ENCODE data around the gene CD86.

The CD86 gene

GRCh38 chr3:122080207-122080587, 25.0 kb downstream of the CD86 start:
- H3K36me3 ChIP-seq (ENCODE audit: control insufficient read depth, low read depth, low read length), result no peaks in the 10 kb centered on the region
- no peaks in the 10 kb centered on the region for H3K27me3 ChIP-seq (ENCODE audit: control insufficient read depth, insufficient read depth, low read length)
- H3K9ac ChIP-seq (ENCODE audit: low read length), result no peak overlapping the region
- no peak overlapping the region for H3K4me3 ChIP-seq (ENCODE audit: low read length)
- H3K9me3 ChIP-seq (ENCODE audit: control insufficient read depth, low read depth, low read length), result no peaks in the 10 kb centered on the region
- no peak overlapping the region for H3K27ac ChIP-seq (ENCODE audit: low read length)
- no peaks in the 10 kb centered on the region for H3K4me1 ChIP-seq (ENCODE audit: control insufficient read depth, low read depth, low read length)

- no peaks in the 10 kb centered on the region for H3K4me1 ChIP-seq (ENCODE audit: control insufficient read depth, low read depth, low read length)
- H3K27me3 ChIP-seq (ENCODE audit: control insufficient read depth, insufficient read depth, low read length), result no peaks in the 10 kb centered on the region
- H3K27ac ChIP-seq (ENCODE audit: low read length), result no peak overlapping the region
- H3K9me3 ChIP-seq (ENCODE audit: control insufficient read depth, low read depth, low read length), result no peaks in the 10 kb centered on the region
- H3K4me3 ChIP-seq (ENCODE audit: low read length), result no peak overlapping the region
- H3K36me3 ChIP-seq (ENCODE audit: control insufficient read depth, low read depth, low read length), result no peaks in the 10 kb centered on the region
- no peak overlapping the region for H3K9ac ChIP-seq (ENCODE audit: low read length)
These were observed 26.5 kb downstream of the CD86 start for GRCh38 chr3:122081543-122082247.

- no peaks in the 10 kb centered on the region for H3K27me3 ChIP-seq (ENCODE audit: control insufficient read depth, insufficient read depth, low read length)
- no peaks in the 10 kb centered on the region for H3K4me1 ChIP-seq (ENCODE audit: control insufficient read depth, low read depth, low read length)
- no peaks in the 10 kb centered on the region for H3K36me3 ChIP-seq (ENCODE audit: control insufficient read depth, low read depth, low read length)
- no peak overlapping the region for H3K27ac ChIP-seq (ENCODE audit: low read length)
- no peak overlapping the region for H3K9ac ChIP-seq (ENCODE audit: low read length)
- no peaks in the 10 kb centered on the region for H3K9me3 ChIP-seq (ENCODE audit: control insufficient read depth, low read depth, low read length)
- no peak overlapping the region for H3K4me3 ChIP-seq (ENCODE audit: low read length)
These were observed 27.2 kb downstream of the CD86 start for GRCh38 chr3:122082357-122082756.

- Histone ChIP-seq H3K27me3 (ENCODE audit: control insufficient read depth, insufficient read depth, low read length) (no peaks in the 10 kb centered on the region), H3K36me3 (ENCODE audit: control insufficient read depth, low read depth, low read length) (no peaks in the 10 kb centered on the region), H3K4me1 (ENCODE audit: control insufficient read depth, low read depth, low read length) (no peaks in the 10 kb centered on the region), H3K9me3 (ENCODE audit: control insufficient read depth, low read depth, low read length) (no peaks in the 10 kb centered on the region), H3K27ac (ENCODE audit: low read length) (no peak overlapping the region), H3K4me3 (ENCODE audit: low read length) (no peak overlapping the region), H3K9ac (ENCODE audit: low read length) (no peak overlapping the region)
These were observed 29.6 kb downstream of the CD86 start for GRCh38 chr3:122084799-122085198.

- Histone ChIP-seq H3K9me3 (ENCODE audit: control insufficient read depth, low read depth, low read length) (no peaks in the 10 kb centered on the region), H3K9ac (ENCODE audit: low read length) (no peak overlapping the region), H3K4me1 (ENCODE audit: control insufficient read depth, low read depth, low read length) (no peaks in the 10 kb centered on the region)
These were observed 30.5 kb downstream of the CD86 start for GRCh38 chr3:122085673-122086072.

GRCh38 chr3:122088531-122088930, 33.4 kb downstream of the CD86 start:
- Histone ChIP-seq H3K4me3 (ENCODE audit: low read length) (no peak overlapping the region), H3K4me1 (ENCODE audit: control insufficient read depth, low read depth, low read length) (no peaks in the 10 kb centered on the region), H3K36me3 (ENCODE audit: control insufficient read depth, low read depth, low read length) (no peaks in the 10 kb centered on the region), H3K9me3 (ENCODE audit: control insufficient read depth, low read depth, low read length) (no peaks in the 10 kb centered on the region), H3K9ac (ENCODE audit: low read length) (no peak overlapping the region), H3K27me3 (ENCODE audit: control insufficient read depth, insufficient read depth, low read length) (no peaks in the 10 kb centered on the region), H3K27ac (ENCODE audit: low read length) (no peak overlapping the region)

More at GRCh38 chr3:122085673-122086072, 30.5 kb downstream of the CD86 start:
- no peaks in the 10 kb centered on the region for H3K27me3 ChIP-seq (ENCODE audit: control insufficient read depth, insufficient read depth, low read length)
- H3K27ac ChIP-seq (ENCODE audit: low read length), result no peak overlapping the region
- H3K4me3 ChIP-seq (ENCODE audit: low read length), result no peak overlapping the region
- H3K36me3 ChIP-seq (ENCODE audit: control insufficient read depth, low read depth, low read length), result no peaks in the 10 kb centered on the region

DNA sequence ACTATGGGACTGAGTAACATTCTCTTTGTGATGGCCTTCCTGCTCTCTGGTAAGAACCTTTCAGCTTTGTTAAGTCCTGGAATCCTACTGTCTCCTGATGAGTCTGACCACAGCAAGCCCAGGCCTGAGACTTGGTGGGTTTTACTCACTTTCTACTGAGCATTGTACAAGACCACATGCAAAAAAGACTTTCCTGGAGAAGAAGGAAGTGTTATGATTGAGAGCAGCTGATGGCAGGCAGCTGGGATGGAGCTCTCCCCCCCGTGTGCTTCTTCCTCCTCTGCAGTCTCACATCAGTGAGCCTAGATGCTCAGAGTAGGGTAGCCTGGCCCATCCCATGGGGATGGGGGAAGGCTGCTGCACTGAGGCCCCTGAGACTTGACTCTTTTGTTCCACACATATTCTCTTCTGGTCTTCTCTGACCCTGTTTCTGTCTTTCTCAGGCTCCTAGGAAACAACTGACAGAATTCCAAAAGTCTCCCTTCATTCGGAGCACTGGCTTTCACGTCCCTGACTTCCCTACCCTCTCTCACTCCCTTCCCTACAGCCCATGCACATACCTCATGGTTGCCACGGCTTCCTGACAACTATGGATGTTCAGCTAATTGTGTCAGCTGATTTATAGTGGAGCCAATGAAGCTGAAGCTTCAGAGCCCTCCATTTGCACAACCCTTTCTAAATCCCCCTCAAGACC, 36.6 kb downstream of the CD86 start:
- Histone ChIP-seq H3K27ac (ENCODE audit: low read length) (no peak overlapping the region), H3K27me3 (ENCODE audit: control insufficient read depth, insufficient read depth, low read length) (no peaks in the 10 kb centered on the region), H3K9me3 (ENCODE audit: control insufficient read depth, low read depth, low read length) (no peaks in the 10 kb centered on the region), H3K4me3 (ENCODE audit: low read length) (no peak overlapping the region), H3K9ac (ENCODE audit: low read length) (no peak overlapping the region), H3K4me1 (ENCODE audit: control insufficient read depth, low read depth, low read length) (no peaks in the 10 kb centered on the region), H3K36me3 (ENCODE audit: control insufficient read depth, low read depth, low read length) (no peaks in the 10 kb centered on the region)

DNA sequence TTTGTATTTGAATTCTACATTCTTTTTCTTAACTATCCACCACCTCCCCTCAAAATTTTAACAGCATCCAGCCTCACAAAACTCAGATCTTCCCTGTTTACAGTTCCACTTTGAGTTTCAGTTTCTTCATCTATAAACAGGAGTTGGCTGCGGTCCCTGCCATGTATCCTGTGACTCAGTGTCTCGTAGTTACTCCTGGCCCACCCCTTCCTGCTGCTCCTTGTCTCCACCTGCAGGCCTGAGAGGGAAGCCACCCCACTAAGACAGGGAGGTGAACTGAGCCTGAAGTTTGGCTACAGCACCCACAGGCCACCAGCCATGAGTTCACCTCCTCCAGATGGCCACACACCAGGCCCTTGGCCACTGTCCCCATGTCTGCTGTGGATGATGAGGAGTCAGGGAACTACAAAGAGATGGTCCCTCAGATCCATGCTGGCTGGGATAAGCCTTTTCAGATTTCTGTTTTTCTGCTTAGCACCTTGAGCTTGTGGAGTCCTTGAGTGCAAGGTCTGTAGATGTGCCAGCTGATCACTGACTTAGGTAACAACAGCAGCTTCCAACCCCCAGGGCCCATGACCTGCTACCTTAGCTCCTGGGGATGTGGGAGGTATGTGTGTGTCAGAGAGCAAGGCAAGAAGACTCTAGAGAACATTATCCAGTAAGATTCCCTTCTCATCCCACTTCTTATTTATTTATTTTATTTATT, 37.5 kb downstream of the CD86 start:
- Histone ChIP-seq H3K36me3 (ENCODE audit: control insufficient read depth, low read depth, low read length) (no peaks in the 10 kb centered on the region), H3K27me3 (ENCODE audit: control insufficient read depth, insufficient read depth, low read length) (no peaks in the 10 kb centered on the region), H3K9ac (ENCODE audit: low read length) (no peak overlapping the region), H3K9me3 (ENCODE audit: control insufficient read depth, low read depth, low read length) (no peaks in the 10 kb centered on the region), H3K27ac (ENCODE audit: low read length) (no peak overlapping the region), H3K4me1 (ENCODE audit: control insufficient read depth, low read depth, low read length) (no peaks in the 10 kb centered on the region), H3K4me3 (ENCODE audit: low read length) (no peak overlapping the region)

GRCh38 chr3:122094125-122094524, 39.0 kb downstream of the CD86 start:
- no peaks in the 10 kb centered on the region for H3K9me3 ChIP-seq (ENCODE audit: control insufficient read depth, low read depth, low read length)
- H3K27ac ChIP-seq (ENCODE audit: low read length), result no peak overlapping the region
- H3K27me3 ChIP-seq (ENCODE audit: control insufficient read depth, insufficient read depth, low read length), result no peaks in the 10 kb centered on the region
- H3K36me3 ChIP-seq (ENCODE audit: control insufficient read depth, low read depth, low read length), result no peaks in the 10 kb centered on the region
- no peak overlapping the region for H3K4me3 ChIP-seq (ENCODE audit: low read length)
- H3K4me1 ChIP-seq (ENCODE audit: control insufficient read depth, low read depth, low read length), result no peaks in the 10 kb centered on the region
- no peak overlapping the region for H3K9ac ChIP-seq (ENCODE audit: low read length)

- no peaks in the 10 kb centered on the region for H3K9me3 ChIP-seq (ENCODE audit: control insufficient read depth, low read depth, low read length)
- no peaks in the 10 kb centered on the region for H3K27me3 ChIP-seq (ENCODE audit: control insufficient read depth, insufficient read depth, low read length)
- no peak overlapping the region for H3K9ac ChIP-seq (ENCODE audit: low read length)
- H3K36me3 ChIP-seq (ENCODE audit: control insufficient read depth, low read depth, low read length), result no peaks in the 10 kb centered on the region
- no peaks in the 10 kb centered on the region for H3K4me1 ChIP-seq (ENCODE audit: control insufficient read depth, low read depth, low read length)
- no peak overlapping the region for H3K4me3 ChIP-seq (ENCODE audit: low read length)
- H3K27ac ChIP-seq (ENCODE audit: low read length), result no peak overlapping the region
These were observed 39.5 kb downstream of the CD86 start for GRCh38 chr3:122094693-122095092.

DNA sequence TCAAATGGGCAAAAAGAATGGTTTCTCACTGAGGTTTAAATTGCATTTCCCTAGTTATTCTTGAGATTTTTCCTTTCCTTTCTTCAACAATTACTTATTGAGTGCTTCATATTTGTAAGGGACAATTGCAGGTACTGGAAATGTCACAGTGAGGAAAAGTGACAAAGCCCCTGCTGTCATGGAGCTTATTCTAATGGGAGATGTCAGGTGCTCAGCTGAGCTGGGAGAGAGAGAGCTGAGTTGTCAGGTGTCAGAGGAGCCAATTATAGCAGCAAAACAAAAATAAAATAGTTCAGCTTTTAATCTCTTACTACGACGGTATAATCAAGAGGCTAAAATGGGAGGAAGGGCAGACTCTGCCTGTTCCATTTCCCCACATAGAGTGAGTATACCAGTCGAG, 42.0 kb downstream of the CD86 start:
- no peaks in the 10 kb centered on the region for H3K9me3 ChIP-seq (ENCODE audit: control insufficient read depth, low read depth, low read length)
- no peaks in the 10 kb centered on the region for H3K36me3 ChIP-seq (ENCODE audit: control insufficient read depth, low read depth, low read length)
- H3K9ac ChIP-seq (ENCODE audit: low read length), result no peak overlapping the region
- no peaks in the 10 kb centered on the region for H3K4me1 ChIP-seq (ENCODE audit: control insufficient read depth, low read depth, low read length)
- no peak overlapping the region for H3K4me3 ChIP-seq (ENCODE audit: low read length)
- H3K27me3 ChIP-seq (ENCODE audit: control insufficient read depth, insufficient read depth, low read length), result no peaks in the 10 kb centered on the region
- H3K27ac ChIP-seq (ENCODE audit: low read length), result no peak overlapping the region
